Measurements from ENCODE around the gene CKAP5.

- TF ChIP-seq CTCF (IDR thresholded peaks at IDR 0.05) (no peak), CBFB (CRISPR knock-in tag; IDR thresholded peaks at IDR 0.05; ENCODE audit: low read depth) (no peak)
Observed at GRCh38 chr11:46718155-46719019, 127.7 kb downstream of the CKAP5 start.
